GM20431 (cell line): ENCODE results near the gene AKR1A1.
"Not testable (repeated sequence)": the region's sequence is repeated elsewhere in the genome, so short reads cannot be mapped to it uniquely, and the experiment has no call there.

ENCODE experiments used
- in situ Hi-C: fragments of 300-500 bp; cut with MseI, MboI; formaldehyde crosslinking; loops from one replicate; pipeline ENCODE4 v1.15.0; 2020; ENCODE audit warnings: low sequenced_read_pairs; ENCODE audit not compliant: unreplicated experiment

The AKR1A1 gene

DNA sequence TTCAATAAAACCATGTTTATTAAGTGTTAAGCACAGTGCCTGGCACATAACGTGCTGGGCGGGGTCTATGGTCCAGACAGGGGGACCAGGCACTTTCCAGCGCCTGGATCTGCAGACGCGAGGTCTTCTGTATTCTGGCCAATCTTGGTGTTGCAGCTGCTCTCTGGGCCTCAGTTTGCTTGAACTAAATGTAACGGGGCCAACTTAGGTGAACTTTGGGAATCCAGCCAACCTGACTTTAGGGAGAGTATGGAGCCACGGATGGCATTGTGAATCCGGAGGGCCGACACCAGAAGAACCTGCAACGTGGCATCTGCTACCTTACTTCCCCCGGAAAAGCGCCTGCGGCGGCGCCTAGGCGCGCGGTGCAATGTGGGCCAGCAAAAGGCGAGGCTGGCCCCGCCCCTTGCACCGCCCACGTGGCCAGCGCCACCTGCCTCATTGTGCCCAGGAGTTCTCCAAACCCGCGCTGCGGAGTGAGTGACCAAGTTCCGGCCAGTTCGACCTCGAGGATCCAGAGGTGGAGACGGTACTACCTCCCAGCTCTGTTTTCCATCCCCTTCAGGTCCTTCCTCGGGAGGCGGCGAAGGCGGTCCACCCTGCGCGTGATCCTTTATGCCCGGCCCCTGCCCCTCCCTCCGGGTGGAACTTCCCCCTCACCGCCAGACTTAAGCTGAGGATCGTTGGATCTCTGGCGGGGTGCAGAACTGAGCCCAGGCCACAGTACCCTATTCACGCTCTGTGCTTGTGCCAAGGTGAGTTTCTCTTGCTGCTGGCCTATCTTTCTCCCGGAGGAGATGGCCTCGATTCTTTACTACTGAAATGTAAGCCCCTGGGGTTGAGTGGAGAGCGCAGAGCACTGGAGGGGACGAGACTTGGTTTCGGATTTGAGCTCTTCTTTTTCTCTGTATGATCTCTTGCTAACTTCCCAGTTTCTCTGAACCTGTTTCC lies at the start of gene AKR1A1:
TSS of gene AKR1A1 (plus strand) at position 426 of the 951 bp plus-strand sequence. CDS start 10,969 bp downstream, outside the sequence.
- in situ Hi-C loops = no loop called here

DNA sequence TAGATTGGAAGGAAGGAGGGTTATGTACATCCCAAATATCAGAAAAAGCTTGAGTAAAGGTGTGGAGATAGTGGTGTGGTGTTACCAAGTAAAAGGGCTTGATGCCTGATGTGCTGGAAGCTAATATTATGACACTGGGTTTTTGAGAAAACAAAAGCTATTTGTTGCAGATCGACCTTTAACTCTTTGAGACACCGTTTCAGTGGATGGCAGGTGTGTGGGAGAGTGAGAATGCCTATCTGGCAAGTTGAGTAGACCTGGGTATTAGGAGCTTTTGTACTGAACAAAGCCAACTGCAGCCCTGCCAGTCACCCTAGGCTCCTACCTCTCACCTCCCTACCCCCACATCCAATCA lies 49.1 kb upstream of the AKR1A1 start:
- in situ Hi-C loops = loop anchor here (5.0 kb wide), 1 partner anchor 66 kb away; no protein-coding TSS in a partner anchor

DNA sequence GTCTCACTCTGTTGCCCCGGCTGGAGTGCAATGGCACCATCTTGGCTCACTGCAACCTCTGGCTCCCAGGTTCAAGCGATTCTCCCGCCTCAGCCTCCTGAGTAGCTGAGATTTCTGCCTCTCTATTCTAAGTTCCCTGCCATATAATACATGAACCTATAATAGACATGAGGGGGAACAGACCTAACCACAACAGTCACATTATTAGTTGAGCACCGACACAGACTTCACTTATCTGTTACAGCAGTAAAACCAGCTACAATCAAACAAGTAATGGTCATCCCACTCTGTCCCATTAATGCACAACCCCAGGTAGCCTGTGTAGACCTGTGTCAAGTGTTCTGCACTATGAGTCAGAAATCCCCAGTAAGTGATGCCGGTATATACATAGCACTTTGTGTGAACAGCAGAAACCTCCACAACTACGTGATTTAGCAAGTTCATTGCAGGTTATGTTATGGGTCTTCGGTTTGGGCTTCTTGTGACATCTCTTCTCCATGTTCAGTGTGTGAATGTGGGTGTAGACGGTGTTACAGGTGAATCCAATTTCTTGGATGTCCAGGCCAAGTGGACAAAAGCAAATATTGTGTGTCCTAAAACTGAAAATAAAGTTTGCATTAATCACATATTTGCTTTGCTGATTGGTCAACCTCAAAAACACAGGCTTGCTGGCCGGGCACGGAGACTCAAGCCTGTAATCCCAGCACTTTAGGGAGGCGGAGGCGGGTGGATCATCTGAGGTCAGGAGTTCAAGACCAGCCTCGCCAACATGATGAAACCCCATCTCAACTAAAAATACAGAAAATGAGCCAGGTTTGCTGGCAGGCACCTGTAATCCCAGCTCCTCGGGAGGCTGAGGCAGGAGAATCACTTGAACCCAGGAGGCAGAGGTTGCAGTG lies 46.9 kb upstream of the AKR1A1 start:
- in situ Hi-C loops = loop anchor here (5.0 kb wide), 1 partner anchor 64 kb away; no protein-coding TSS in a partner anchor

DNA sequence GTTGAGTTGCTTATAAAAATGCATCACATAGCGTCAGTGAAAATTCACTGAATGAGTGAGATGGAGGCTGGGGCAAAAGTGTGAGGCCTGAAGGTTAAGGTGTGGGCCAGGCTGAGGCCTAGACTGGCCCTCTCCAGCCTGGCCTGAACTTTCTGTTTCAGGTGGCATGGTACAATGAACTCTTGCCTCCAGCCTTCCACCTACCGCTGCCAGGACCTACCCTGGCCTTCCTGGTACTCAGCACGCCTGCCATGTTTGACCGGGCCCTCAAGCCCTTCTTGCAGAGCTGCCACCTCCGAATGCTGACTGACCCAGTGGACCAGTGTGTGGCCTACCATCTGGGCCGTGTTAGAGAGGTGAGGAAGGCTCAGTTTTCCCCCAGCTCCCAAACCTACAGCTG lies 43.4 kb upstream of the AKR1A1 start:
- in situ Hi-C loops = no loop called here

DNA sequence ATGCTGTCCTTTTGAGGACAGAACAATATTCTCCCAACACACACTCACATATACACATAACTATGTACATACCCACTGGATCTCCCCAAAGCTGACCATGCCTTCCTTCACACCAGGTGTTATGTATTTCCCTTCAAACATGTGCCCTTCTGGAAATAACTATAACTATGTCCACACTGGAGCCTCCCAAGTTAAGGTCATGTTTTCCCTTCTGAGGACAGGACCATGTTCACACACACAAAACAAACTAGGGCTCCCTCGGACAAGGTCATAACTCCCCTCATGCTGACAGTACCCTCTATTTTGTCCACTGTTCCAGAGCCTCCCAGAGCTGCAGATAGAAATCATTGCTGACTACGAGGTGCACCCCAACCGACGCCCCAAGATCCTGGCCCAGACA lies 42.7 kb upstream of the AKR1A1 start:
- in situ Hi-C loops = no loop called here

DNA sequence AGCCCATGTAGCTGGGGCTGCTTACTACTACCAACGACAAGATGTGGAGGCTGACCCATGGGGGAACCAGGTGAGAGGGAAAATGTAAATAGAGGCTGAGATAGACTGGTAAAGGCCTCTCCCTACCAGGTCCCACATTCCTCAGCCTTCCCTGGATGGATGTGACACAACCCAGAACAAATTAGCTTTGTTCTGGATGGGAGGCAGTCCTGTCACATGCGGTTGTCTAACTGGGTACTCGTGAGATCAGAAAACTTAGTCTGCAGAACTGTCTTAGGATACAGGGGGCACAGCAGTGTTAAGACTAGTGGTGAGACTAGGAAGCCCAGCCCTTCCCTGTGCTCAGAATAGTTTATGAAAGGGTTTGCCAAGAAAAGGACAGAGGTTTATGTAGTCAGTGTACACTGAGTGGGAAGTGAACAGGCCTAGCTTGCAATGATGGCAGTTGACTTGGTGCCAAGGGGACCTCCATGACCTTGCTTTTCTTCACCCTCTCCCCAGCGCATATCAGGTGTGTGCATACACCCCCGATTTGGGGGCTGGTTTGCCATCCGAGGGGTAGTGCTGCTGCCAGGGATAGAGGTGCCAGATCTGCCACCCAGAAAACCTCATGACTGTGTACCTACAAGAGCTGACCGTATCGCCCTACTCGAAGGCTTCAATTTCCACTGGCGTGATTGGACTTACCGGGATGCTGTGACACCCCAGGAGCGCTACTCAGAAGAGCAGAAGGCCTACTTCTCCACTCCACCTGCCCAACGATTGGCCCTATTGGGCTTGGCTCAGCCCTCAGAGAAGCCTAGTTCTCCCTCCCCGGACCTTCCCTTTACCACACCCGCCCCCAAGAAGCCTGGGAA lies 42.1 kb upstream of the AKR1A1 start:
- in situ Hi-C loops = no loop called here

DNA sequence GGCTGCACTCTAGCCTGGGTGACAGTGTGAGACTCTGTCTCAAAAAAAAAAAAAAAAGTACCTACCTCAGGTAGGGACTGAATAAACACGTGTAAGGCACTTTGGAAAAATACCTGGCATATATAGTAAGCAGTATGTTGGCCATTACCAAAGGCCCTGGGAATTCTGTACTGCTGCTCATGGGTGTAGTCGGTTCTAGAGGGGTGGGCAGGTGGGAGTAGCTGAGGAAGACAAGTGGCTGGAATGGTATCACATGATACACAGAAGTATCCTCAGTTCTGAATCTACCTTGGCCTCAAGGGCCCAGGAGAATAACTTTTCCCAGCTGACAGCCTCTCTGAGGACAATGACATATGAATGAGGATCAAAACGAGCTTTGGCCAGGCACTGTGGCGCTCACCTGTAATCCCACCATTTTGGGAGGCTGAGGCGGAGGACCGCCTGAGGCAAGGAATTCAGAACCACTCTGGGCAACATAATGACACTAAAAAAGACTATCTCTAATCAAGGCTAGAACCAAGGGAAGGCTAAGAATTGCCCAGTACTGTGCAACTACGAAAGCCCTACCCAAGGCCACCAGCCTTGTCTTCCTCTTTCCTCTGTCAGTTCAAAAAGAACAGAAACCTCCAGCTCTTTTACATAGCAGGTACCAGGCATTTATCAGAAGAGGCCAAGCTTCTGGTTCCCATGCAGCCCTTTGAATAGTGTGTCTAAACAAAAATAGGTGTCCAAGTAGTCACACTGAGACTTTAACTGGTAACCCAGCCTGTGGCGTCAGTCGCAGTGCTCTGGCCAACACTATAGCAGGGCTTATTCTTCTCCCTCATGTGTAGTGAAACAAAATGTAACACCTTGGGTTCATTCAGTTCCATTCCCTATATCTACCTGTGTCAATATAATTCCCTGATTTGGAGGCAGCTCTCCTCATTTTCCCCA lies 40.3 kb upstream of the AKR1A1 start:
- in situ Hi-C loops = no loop called here

DNA sequence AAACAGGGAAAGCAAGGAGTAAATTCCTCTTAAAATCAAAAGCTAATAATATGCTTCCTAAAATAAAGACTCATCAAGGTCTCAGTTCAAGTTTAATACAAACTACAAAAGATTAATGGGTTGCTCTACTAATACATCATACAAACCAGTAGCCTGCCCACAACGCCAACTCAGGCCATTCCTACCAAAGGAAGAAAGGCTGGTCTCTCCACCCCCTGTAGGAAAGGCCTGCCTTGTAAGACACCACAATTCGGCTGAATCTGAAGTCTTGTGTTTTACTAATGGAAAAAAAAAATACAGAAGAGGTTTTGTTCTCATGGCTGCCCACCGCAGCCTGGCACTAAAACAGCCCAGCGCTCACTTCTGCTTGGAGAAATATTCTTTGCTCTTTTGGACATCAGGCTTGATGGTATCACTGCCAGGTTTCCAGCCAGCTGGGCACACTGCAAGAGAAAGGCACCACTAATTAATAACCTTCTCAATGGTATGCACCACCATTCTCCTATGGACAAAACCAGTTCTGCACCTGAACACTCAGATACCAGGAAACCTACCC lies 39.6 kb upstream of the AKR1A1 start:
- in situ Hi-C loops = no loop called here

DNA sequence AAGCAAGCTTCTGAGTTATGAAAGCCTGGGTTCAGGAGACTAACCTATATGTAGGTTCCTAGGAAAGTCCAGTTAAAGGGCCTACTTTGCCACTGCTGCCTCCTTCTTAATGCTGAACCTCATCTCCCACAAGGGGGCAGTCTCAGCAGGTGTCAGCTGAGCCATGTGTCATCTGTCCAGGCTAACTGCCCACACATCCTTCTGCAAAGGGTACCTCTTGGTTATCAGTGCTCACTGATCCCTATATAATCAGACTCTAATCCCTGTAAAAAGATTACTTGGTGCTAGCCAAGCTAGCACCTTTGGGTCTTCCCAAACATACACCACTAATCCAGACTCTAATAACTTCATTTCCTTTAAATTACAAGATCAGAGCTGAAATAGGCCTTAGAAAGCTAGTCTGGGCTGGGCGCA lies 38.0 kb upstream of the AKR1A1 start:
- in situ Hi-C loops = no loop called here

DNA sequence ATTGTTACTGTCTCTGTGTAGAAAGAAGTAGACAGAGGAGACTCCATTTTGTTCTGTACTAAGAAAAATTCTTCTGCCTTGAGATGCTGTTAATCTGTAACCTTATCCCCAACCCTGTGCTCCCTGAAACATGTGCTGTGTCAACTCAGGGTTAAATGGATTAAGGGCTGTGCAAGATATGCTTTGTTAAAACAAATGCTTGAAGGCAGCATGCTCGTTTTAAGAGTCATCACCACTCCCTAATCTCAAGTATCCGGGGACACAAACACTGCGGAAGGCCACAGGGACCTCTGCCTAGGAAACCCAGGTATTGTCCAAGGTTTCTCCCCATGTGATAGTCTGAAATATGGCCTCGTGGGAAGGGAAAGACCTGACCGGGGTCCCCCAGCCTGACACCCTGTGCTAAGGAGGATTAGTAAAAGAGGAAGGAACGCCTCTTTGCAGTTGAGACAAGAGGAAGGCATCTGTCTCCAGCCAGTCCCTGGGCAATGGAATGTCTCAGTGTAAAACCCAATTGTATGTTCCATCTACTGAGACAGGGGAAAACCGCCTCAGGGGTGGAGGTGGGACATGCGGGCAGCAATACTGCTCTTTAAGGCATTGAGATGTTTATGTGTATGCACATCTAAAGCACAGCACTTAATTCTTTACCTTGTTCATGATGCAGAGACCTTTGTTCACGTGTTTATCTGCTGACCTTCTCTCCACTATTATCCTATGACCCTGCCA lies 36.9 kb upstream of the AKR1A1 start:
- in situ Hi-C loops = not testable (repeated sequence)

DNA sequence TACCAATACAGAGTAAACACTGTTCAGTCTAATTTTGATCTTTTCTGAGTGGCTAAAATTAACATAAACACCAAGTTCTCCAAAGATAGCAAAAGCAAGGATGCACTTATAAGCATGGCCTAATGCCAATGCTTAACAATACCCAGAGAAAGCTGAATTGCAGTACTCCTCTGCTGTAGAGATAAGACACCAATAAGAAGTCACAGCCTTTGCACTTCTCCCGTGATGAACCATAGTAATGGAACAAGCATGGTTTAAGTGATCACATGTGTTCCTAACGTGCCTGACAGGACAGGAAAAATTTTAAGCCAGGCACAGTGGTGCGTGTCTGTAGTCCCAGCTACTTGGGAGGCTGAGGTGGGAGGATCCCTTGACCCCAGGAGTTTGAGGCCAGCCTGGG lies 34.6 kb upstream of the AKR1A1 start:
- in situ Hi-C loops = no loop called here

DNA sequence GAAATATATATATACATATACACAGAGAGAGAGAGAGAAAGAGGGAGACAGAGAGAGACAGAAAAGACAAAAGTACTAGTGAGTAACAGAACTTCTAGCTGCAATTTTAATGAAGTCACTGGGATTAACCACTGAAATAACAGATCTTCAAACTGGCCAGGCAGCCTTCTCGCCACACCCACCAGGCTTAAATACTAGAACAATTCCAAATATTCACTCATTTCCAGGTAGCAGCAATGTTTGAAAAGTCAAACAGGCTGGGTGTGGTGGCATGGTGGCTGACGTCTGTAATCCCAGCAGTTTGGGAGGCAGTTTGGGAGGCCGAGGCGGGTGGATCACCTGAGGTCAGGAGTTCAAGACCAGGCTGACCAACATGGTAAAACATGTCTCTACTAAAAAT lies 34.2 kb upstream of the AKR1A1 start:
- in situ Hi-C loops = no loop called here

DNA sequence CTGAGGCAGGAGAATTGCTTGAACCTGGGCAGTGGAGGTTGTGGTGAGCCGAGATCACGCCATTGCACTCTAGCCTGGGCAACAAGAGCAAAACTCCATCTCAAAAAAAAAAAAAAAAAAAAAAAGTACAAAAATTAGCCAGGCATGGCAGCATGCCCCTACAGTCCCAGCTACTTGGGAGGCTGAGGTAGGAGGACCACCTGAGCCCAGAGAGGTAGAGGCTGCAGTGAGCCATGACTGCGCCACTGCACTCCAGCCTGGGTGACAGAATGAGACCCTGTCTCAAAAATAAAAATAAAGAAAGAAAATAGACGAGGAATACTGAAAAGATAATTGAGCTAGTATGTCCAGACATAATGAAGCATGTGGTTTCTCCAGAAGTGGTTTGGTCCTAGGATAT lies 32.3 kb upstream of the AKR1A1 start:
- in situ Hi-C loops = not testable (repeated sequence)

DNA sequence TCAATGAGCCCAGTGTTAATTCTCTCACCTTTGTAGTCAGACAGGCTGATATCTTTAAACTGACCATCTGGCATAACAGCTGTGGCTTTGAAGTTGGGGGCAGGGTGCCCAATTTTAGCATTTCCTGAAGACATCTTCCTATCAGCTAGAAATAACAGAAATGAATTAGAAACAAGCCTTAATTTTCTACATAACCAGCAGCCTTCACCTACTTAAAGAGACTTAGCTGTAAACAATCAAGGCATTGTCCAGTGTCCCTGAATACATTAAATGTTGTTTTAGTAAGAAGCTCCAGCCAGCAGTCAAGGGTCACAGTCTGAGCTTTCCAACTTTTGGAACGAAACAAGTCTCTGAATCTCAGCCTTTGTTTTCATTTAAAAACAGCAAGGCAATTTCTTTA lies 31.7 kb upstream of the AKR1A1 start:
- in situ Hi-C loops = no loop called here

DNA sequence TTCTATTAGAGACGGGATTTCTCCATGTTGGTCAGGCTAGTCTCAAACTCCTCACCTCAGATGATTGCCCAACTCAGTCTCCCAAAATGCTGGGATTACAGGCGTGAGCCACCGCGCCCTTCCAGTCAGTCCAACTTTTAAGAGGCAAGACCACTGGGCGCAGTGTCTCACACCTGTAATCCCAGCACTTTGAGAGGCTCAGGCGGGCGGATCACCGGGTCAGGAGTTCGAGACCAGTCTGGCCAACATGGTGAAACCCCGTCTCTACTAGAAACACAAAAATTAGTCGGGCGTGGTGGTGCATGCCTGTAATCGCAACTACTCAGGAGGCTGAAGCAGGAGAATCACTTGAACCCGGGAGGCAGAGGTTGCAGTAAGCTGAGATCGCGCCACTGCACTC lies 30.9 kb upstream of the AKR1A1 start:
- in situ Hi-C loops = not testable (repeated sequence)

DNA sequence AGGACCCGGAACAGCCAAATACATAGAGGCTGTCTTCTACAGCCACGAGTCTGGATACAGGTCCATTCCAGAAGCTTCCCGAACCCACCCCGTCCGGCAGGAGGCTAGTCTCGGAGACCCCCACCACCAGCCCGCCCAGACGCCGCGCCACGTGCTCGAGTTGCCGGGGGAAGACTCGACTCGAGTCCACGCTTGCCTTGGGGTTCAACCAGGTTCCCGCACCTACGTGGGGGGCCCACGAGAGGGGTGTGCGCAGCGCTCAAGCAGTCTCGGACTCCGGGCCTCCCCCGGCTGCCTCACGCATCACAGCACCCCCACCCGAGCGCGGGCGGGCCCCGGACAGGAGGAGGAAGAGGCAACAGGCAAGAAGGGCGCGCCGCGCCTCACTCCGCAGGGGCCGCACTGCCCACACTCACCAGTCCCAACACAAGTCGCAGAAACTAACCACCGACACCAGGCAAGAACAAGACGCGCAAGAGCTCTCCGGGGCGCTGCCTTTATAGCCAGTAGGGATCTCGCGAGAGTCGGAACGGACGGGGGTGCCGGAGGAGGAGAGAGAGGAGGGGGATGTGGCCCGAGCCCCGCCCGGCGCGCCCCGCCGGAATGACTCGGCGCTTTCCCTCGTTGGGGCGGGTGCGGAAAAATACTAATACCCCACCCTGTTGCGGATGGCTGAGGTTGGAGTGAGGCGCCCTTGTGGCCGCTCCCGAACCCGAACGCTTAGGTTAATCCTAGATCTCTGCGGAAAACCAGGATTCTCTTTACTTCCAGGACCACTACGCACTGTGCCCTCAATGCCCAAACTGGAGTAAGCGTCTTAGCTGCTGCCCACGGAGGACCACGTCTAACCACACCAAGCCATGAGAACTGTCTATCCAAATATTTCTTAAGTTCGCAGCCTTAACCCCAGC lies 29.0 kb upstream of the AKR1A1 start, which contains the start of gene PRDX1:
TSS of gene PRDX1 (minus strand) at position 472 of the 911 bp plus-strand sequence. CDS start 2,841 bp downstream, outside the sequence.
- in situ Hi-C loops = no loop called here
